Panc1 (cell line): ENCODE data around the gene TAOK3. TPM values are rescaled to one million over a fixed set of nuclear protein-coding genes. Genes with fewer than 3 reads are reported as not detected.
"Not testable (repeated sequence)": the region's sequence is repeated elsewhere in the genome, so short reads cannot be mapped to it uniquely, and the experiment has no call there.

Experiments used
- ATAC-seq: fragments of 200-7000 bp; cut with Tn5 transposase; 2 replicates; pipeline ENCODE4 v1.9.1; 2020; ENCODE audit warnings: mild to moderate bottlenecking, moderate library complexity
- BruUV-seq: library from RNA; stranded (reverse); fragments of 400-500 nt; replicated peaks from 2 replicates; lab custom pipeline; 2021; lab: Mats Ljungman, UMichigan
- CTCF ChIA-PET: fragments of 300-600 bp; sonication (Branson Sonifier 250); formaldehyde crosslinking; loops from one replicate; lab custom pipeline; 2022; ENCODE audit warnings: antibody characterized with exemption; lab: Charles Lee
- POLR2A ChIA-PET: fragments of 300-600 bp; sonication (Branson Sonifier 250); formaldehyde crosslinking; loops from one replicate; lab custom pipeline; 2022; ENCODE audit warnings: antibody characterized with exemption; lab: Charles Lee
- DNase-seq: peaks from one replicate; pipeline ENCODE4 v3.0.0-alpha.2; 2010; ENCODE audit warnings: low read depth, low spot score
- H3K27ac ChIP-seq: 2 replicates; pipeline ENCODE4 v1.5.1; 2011; ENCODE audit warnings: mild to moderate bottlenecking, low read length, inconsistent platforms
- H3K27me3 ChIP-seq: fragments of 200-500 bp; sonication (Bioruptor generic); 2 replicates; pipeline ENCODE4 v1.6.0; 2014; ENCODE audit warnings: low read length, inconsistent platforms; ENCODE audit not compliant: control insufficient read depth, insufficient read depth
- H3K36me3 ChIP-seq: fragments of 200-500 bp; sonication (Bioruptor generic); 2 replicates; pipeline ENCODE4 v1.5.1; 2014; ENCODE audit warnings: inconsistent platforms, mild to moderate bottlenecking, low read length, moderate library complexity; ENCODE audit not compliant: control insufficient read depth, insufficient read depth
- H3K4me1 ChIP-seq: 2 replicates; pipeline ENCODE4 v1.5.1; 2011; ENCODE audit warnings: inconsistent platforms, mild to moderate bottlenecking, low read length, moderate library complexity; ENCODE audit not compliant: control insufficient read depth, insufficient read depth
- H3K4me3 ChIP-seq, 2 experiments: 2 replicates each; pipeline ENCODE4 v1.5.1; 2011 to 2012; ENCODE audit warnings: low read depth in 2 of 2, low read length in 2 of 2, mild to moderate bottlenecking in 2 of 2, inconsistent platforms in 1 of 2, moderate library complexity in 1 of 2
- H3K9me3 ChIP-seq: fragments of 200-500 bp; sonication (Bioruptor generic); 2 replicates; pipeline ENCODE4 v1.5.1; 2014; ENCODE audit warnings: low read depth, mild to moderate bottlenecking, inconsistent platforms, low read length, moderate library complexity; ENCODE audit not compliant: control insufficient read depth, insufficient read depth
- POLR2AphosphoS5 ChIP-seq: IDR thresholded peaks from 2 replicates; pipeline ENCODE4 v1.6.1; 2012; ENCODE audit warnings: mild to moderate bottlenecking, low read depth, low read length, moderate library complexity
- SIN3A ChIP-seq: IDR thresholded peaks from 2 replicates; pipeline ENCODE4 v1.6.1; 2012; ENCODE audit warnings: low read depth, mild to moderate bottlenecking, low read length, moderate library complexity, borderline replicate concordance; ENCODE audit not compliant: insufficient read depth
- TCF7L2 ChIP-seq: IDR thresholded peaks from 2 replicates; pipeline ENCODE4 v1.6.1; 2011; ENCODE audit warnings: mild to moderate bottlenecking, low read depth, low read length, inconsistent platforms
- in situ Hi-C: cut with HindIII; loops from 2 replicates; pipeline ENCODE4 v1.10.0; 2016; ENCODE audit warnings: low sequenced_read_pairs, low pct_unique_long_range_greater_than_20kb
- intact Hi-C: fragments of 100-400 bp; cut with micrococcal nuclease; formaldehyde crosslinking; loops from one replicate; pipeline ENCODE4 v1.10.0; 2022; ENCODE audit not compliant: unreplicated experiment
- total RNA-seq: library from RNA; stranded (reverse); gene quantifications from one replicate; pipeline ENCODE4 v1.2.1, GENCODE V29; 2021; ENCODE audit not compliant: unreplicated experiment
- TF ChIP-seq, protein P1 (sequence below), 2 experiments: IDR thresholded peaks; 2 replicates each; pipeline ENCODE4 v1.6.1; 2011 to 2012; ENCODE audit warnings: low read depth in 2 of 2, control low read depth in 1 of 2, low read length in 1 of 2, mild to moderate bottlenecking in 1 of 2, moderate library complexity in 1 of 2; ENCODE audit not compliant: insufficient read depth in 1 of 2
- TF ChIP-seq, protein P2 (sequence below): fragments of 450-650 bp; IDR thresholded peaks from 2 replicates; pipeline ENCODE4 v1.5.1; 2017; ENCODE audit warnings: mild to moderate bottlenecking

TAOK3 gene
- total RNA-seq, 1 experiment from 2014 or later, result 30.5 TPM

DNA sequence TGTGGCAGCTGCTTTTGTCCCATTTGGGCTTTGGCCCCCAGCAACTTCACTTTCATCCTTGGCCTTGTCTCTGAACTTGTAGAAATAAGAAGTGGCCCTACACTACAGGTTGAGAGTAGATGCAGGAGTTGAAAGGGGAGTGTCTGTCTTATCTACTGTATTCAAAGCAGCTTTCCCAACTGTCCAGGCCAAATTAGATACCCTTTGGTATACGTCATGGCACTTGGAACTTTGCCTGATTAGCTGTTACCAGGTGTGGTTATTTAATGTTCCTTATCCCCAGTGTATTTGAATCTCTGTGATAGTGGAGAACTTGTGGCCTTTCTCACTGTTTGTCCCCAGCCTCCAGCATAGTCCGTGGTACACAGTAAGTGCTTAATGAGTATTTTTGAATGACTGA, 37.1 kb upstream of the TAOK3 start:
- no peaks in the 10 kb centered on the region for H3K27me3 ChIP-seq
- no TSS peak for BruUV-seq
- no peaks in the 10 kb centered on the region for H3K9me3 ChIP-seq
- DNase-seq, result no peak
- TF ChIP-seq TCF7L2, result no peak
- TF ChIP-seq, protein P1, sequence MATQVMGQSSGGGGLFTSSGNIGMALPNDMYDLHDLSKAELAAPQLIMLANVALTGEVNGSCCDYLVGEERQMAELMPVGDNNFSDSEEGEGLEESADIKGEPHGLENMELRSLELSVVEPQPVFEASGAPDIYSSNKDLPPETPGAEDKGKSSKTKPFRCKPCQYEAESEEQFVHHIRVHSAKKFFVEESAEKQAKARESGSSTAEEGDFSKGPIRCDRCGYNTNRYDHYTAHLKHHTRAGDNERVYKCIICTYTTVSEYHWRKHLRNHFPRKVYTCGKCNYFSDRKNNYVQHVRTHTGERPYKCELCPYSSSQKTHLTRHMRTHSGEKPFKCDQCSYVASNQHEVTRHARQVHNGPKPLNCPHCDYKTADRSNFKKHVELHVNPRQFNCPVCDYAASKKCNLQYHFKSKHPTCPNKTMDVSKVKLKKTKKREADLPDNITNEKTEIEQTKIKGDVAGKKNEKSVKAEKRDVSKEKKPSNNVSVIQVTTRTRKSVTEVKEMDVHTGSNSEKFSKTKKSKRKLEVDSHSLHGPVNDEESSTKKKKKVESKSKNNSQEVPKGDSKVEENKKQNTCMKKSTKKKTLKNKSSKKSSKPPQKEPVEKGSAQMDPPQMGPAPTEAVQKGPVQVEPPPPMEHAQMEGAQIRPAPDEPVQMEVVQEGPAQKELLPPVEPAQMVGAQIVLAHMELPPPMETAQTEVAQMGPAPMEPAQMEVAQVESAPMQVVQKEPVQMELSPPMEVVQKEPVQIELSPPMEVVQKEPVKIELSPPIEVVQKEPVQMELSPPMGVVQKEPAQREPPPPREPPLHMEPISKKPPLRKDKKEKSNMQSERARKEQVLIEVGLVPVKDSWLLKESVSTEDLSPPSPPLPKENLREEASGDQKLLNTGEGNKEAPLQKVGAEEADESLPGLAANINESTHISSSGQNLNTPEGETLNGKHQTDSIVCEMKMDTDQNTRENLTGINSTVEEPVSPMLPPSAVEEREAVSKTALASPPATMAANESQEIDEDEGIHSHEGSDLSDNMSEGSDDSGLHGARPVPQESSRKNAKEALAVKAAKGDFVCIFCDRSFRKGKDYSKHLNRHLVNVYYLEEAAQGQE (IDR thresholded peaks at IDR 0.05; ENCODE audit: insufficient read depth in 1 of 2, low read depth in 2 of 2, low read length in 1 of 2), result no peak
- no peak for TF ChIP-seq POLR2AphosphoS5
- no peak for TF ChIP-seq SIN3A
- TF ChIP-seq, protein P2, sequence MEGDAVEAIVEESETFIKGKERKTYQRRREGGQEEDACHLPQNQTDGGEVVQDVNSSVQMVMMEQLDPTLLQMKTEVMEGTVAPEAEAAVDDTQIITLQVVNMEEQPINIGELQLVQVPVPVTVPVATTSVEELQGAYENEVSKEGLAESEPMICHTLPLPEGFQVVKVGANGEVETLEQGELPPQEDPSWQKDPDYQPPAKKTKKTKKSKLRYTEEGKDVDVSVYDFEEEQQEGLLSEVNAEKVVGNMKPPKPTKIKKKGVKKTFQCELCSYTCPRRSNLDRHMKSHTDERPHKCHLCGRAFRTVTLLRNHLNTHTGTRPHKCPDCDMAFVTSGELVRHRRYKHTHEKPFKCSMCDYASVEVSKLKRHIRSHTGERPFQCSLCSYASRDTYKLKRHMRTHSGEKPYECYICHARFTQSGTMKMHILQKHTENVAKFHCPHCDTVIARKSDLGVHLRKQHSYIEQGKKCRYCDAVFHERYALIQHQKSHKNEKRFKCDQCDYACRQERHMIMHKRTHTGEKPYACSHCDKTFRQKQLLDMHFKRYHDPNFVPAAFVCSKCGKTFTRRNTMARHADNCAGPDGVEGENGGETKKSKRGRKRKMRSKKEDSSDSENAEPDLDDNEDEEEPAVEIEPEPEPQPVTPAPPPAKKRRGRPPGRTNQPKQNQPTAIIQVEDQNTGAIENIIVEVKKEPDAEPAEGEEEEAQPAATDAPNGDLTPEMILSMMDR, result no peak
- no peak for ATAC-seq
- in situ Hi-C loops (no loop called here), intact Hi-C loops (loop anchor here (5.0 kb wide), 1 partner anchor 442 kb away; no protein-coding TSS in a partner anchor)
- no peak overlapping the region for H3K27ac ChIP-seq
- ChIA-PET POLR2A (no interaction called here), CTCF (no interaction called here)
- H3K4me1 ChIP-seq, result no peaks in the 10 kb centered on the region
- no peak overlapping the region for H3K4me3 ChIP-seq
- H3K36me3 ChIP-seq, result peaks cover 16% of the 10 kb centered on the region

DNA sequence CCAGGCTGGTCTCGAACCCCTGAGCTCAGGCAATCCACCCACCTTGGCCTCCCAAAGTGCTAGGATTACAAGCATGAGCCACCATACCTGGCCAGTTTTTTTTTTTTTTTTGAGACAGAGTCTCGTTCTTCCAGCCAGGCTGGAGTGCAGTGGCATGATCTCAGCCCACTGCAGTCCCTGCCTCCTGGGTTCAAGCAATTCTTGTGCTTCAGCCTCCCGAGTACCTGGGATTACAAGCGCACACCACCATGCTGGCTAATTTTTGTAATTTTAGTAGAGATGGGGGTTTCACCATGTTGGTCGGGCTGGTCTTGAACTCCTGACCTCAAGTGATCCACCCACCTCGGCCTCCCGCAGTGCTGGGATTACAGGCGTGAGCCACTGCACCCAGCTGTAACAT, 35.5 kb upstream of the TAOK3 start:
- CTCF ChIA-PET, POLR2A ChIA-PET, H3K27ac ChIP-seq, BruUV-seq, H3K4me1 ChIP-seq, H3K27me3 ChIP-seq, H3K4me3 ChIP-seq, H3K9me3 ChIP-seq, ATAC-seq, DNase-seq, in situ Hi-C loops: not testable (repeated sequence)
- peaks cover 14% of the 10 kb centered on the region for H3K36me3 ChIP-seq
- intact Hi-C loops, result loop anchor here (5.0 kb wide), 1 partner anchor 444 kb away; no protein-coding TSS in a partner anchor

DNA sequence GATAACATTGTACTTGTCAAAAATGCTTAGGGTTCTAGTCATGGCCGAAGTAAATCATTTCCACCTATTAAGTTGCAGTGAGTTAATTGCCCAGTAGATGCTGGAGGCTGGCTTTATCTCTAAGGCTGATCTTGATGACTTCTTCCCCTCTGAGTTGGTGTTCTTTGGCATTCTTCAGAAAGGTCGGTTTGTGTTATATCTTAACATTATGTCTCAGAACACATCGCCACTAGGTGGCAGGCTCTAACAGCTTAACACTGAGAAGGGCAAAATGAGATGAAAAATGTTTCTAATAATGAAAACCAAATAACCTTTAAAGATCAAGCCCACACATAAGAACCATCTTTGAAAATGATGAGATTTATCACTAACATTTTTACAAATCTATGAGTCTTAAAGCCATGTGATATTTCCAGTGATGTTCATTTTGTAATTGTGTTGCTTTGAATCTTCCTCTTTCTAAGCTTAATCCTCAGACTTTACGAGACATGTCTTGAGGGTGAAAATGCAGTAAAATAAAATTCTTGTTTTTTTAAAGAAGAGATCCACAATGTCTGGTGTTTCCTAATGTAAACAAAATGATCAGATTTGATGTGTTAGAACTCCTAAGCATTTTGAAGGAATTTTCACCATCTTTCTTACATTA, 32.3 kb upstream of the TAOK3 start:
- ATAC-seq (peak; percentile 87), DNase-seq (peak; percentile 27)
- CTCF ChIA-PET, result interaction anchor here (0.6 to 1.0 kb wide), 2 partner anchors 283 to 427 kb away, joined by 3 to 5 read pairs; no protein-coding TSS in a partner anchor
- Histone ChIP-seq H3K27me3 (no peaks in the 10 kb centered on the region), H3K36me3 (peaks cover 16% of the 10 kb centered on the region; the same call in 1 of the 2 replicates), H3K27ac (no peak overlapping the region), H3K9me3 (no peaks in the 10 kb centered on the region), H3K4me1 (no peaks in the 10 kb centered on the region), H3K4me3 (no peak overlapping the region)
- POLR2A ChIA-PET, result no interaction called here
- no peak for TF ChIP-seq SIN3A
- TF ChIP-seq, protein P2, result peak; percentile 82
- in situ Hi-C loops (no loop called here), intact Hi-C loops (loop anchor here (5.0 kb wide), 1 partner anchor 447 kb away; no protein-coding TSS in a partner anchor)
- no TSS peak for BruUV-seq
